Glomerular visceral epithelial cell (primary cell): ENCODE results near the gene C10orf67.
A peak's percentile ranks its signal among the peaks of the same experiment; 100 is the strongest.

Source experiments
- DNase-seq: peaks from one replicate; pipeline ENCODE4 v3.0.0-alpha.2; 2016; ENCODE audit errors: extremely low spot score

The C10orf67 gene

DNA sequence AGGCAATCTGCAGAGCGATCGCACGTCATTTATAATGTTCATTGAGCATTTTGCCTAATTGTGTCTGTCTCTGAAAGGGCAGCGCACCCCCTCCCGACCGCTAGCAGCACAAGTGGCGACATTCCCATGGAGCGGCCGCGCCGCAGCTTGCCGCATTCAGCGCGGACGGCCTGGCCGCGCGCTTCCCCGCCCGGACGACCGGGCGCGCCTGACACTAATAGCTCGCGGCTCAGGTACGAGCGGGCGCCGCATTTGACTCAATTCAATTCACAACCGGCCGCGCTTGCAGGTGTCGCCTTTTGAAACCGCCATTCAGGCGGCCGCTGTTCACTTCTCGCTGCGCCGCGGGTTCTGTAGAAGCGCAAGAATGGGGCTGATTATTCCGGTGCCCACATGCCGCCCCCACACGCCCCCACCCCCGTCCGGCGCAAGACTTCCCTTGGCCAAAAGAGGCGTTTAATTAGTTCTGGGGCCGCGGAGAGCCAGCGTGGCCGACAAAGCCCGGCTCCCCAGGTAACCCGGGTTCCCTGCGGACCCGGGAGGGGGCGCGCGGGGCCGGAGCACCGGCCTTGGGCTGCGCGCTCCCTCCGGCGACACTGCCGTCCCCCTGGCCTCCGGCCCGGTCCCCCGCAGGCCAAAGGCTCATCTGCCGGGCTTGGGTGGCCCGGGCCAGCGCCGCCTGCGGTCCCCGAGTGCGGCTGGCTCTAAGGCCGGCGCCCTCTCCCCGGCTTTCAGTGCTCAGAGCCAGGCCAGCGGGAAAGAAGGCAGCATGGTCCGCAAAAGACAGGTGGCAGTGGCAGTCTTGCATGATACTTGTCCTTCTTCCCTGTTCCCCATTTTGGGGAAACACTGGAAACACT, 171.2 kb downstream of the C10orf67 start:
- no peak for DNase-seq

GRCh38 chr10:23172429-23173213, 172.0 kb downstream of the C10orf67 start:
- DNase-seq, result no peak

GRCh38 chr10:23171232-23171876, 173.2 kb downstream of the C10orf67 start:
- DNase-seq, result peak; percentile 17

GRCh38 chr10:23158370-23158769, 186.2 kb downstream of the C10orf67 start:
- DNase-seq, result peak; percentile 56

DNA sequence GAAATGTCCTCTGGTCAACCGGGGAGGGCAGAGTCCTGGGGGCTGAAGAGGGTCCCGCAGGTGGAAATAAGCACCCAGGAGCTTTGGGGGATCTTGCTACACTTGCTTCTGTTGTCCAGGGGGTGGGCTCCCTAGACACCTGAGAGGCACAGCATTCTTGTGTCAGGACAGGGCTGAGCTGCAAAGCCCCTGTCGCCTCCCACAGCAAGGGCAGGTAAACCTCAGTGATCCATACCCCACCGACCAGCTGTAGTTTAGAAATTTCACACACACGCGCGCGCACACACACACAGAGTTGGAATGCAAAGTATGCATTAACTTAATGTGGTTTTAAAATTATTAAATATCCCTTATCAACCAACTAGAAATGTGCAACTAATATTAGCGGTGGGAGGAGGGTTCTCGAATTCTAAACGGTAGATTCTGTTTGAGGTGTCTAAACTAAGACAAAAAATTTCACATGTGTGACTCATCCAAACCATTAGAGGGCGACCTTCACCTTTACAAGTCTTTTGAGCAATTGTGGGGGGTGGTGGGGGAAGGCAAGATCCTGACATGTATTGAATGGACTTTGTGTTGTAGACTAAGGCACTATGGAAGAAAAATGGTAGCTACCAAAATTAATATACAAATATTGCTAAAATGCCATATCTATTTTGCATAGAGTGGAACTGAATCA, 186.8 kb downstream of the C10orf67 start:
- DNase-seq, result peak; percentile 31

GRCh38 chr10:23157239-23157681, 187.3 kb downstream of the C10orf67 start:
- no peak for DNase-seq

DNA sequence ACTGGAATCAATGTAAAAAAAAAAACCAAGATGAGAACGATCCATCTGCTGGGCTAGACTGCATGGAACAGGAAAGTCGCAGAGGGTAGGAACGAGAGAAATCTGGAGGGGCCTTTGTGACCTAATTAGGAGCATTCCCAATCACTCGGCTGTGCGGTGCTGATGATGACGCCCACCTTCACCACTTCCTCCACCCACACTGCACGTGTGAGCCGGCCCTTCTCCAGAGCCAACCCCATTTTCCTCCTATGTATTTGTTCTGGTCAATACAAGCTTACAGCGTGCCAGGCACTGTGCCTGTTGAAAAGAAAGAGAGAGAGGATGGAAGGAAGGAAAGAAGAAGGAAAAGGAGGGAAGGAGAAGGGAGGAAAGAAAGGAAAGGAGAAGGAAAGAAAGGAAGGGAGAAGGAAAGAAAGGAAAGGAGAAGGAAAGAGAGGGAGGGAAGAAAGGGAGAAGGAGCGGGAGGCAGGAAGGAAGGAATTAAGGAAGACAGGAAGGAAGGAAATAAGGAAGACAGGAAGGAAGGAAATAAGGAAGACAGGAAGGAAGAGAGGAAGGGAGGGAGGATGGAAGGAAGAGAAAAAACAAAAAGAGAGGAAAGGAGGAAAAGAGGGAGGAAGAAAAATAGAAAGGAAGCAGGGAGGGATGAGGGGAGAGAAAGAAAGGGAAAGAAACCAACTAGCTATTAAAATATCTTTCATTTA, 188.0 kb downstream of the C10orf67 start:
- no peak for DNase-seq

DNA sequence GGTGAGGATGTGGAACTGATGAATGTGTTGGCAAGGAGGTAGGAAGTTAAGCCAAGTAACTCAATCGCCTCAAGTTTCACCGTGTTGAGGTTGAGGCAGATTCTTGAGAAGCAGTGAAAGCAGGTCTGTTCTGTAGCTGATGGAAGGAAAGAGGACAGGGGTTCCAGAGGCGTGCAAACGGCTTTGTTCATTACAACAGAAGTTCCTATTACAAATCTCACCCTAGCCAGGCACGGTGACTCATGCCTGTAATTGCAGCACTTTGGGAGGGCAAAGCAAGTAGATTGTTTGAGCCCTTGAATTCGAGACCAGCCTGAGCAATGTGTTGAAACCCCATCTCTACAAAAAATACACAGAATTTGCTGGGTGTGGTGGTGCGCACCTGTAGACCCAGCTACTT, 189.4 kb downstream of the C10orf67 start:
- no peak for DNase-seq
